Measurements from ENCODE around the gene SYN1. TPM values are rescaled to one million over a fixed set of nuclear protein-coding genes. Genes with fewer than 3 reads are reported as not detected.
A peak's percentile ranks its signal among the peaks of the same experiment; 100 is the strongest.

SYN1 gene
- total RNA-seq, 1 donor from 2014 or later = 1.9 TPM

DNA sequence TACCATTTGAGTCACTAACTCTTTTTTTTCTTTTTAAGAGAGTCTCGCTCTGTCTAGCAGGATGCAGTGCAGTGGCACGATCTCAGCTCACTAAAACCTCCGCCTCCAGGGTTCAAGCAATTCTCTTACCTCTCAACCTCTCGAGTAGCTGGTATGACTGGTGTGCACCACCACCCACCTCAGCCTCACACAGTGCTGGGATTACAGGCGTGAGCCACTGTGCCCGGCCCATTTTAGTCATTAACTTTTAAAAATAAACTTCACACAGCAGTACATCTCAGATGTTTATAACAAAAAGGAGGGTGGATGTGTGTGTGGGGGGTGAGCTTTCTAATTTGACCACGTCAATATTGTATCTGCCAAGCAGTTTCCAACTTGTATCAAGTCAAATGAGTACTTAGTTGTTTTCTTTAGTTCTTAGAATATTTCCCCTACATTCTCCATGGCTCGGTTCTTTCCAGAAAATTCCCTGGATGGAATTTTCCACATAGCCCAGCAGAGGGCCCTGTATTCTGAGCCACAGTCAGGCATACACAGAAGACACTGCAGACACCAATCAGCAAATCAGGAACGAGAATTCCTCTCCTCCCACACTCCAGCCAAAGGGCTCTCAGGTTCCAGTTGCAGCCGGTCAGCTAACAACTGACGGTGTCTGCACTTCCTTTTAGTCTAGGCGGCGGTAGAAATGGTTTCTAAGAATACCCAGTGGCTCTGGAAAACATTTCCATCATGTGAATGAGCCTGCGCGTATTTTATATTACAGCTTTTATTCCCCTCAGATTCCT, 78.7 kb downstream of the SYN1 start:
- Mint-ChIP-seq H3K4me3 (ENCODE audit: unreplicated experiment) (no peak overlapping the region), H3K4me1 (ENCODE audit: unreplicated experiment) (peaks cover 8% of the 10 kb centered on the region), H3K9me3 (ENCODE audit: unreplicated experiment) (no peaks in the 10 kb centered on the region), H3K27ac (ENCODE audit: unreplicated experiment) (peak overlapping the region; percentile 82), H3K27me3 (ENCODE audit: unreplicated experiment) (no peaks in the 10 kb centered on the region), H3K36me3 (ENCODE audit: unreplicated experiment) (no peaks in the 10 kb centered on the region)
- DNase-seq (ENCODE audit: extremely low spot score, unreplicated experiment) = peak; percentile 88
- TF ChIP-seq, protein P1, sequence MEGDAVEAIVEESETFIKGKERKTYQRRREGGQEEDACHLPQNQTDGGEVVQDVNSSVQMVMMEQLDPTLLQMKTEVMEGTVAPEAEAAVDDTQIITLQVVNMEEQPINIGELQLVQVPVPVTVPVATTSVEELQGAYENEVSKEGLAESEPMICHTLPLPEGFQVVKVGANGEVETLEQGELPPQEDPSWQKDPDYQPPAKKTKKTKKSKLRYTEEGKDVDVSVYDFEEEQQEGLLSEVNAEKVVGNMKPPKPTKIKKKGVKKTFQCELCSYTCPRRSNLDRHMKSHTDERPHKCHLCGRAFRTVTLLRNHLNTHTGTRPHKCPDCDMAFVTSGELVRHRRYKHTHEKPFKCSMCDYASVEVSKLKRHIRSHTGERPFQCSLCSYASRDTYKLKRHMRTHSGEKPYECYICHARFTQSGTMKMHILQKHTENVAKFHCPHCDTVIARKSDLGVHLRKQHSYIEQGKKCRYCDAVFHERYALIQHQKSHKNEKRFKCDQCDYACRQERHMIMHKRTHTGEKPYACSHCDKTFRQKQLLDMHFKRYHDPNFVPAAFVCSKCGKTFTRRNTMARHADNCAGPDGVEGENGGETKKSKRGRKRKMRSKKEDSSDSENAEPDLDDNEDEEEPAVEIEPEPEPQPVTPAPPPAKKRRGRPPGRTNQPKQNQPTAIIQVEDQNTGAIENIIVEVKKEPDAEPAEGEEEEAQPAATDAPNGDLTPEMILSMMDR (IDR thresholded peaks at IDR 0.05) = peak; percentile 64

DNA sequence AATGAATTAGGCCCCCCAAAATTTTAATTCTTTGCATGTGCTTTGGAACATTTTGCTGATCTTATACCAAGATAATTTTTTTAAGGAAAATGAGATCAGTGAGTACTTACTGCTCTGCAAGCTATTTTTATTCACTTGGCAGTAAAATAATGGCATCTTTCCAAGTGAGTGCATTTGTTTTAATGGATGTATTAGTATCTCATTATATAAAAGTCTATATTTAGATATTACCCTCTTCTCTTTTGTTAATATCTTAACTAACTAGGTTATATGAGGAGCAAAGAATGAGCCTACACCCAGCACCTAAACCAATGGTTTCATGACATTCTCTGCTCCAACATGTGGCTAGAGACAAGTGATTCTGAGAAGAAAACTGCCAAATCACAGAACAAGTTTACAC, 79.8 kb downstream of the SYN1 start:
- Mint-ChIP-seq H3K4me1 (ENCODE audit: unreplicated experiment) (peaks cover 8% of the 10 kb centered on the region), H3K4me3 (ENCODE audit: unreplicated experiment) (no peak overlapping the region), H3K9me3 (ENCODE audit: unreplicated experiment) (peaks cover 5% of the 10 kb centered on the region), H3K36me3 (ENCODE audit: unreplicated experiment) (no peaks in the 10 kb centered on the region), H3K27me3 (ENCODE audit: unreplicated experiment) (no peaks in the 10 kb centered on the region), H3K27ac (ENCODE audit: unreplicated experiment) (no peak overlapping the region)
- TF ChIP-seq, protein P1 (IDR thresholded peaks at IDR 0.05) = no peak
- DNase-seq (ENCODE audit: extremely low spot score, unreplicated experiment) = no peak

DNA sequence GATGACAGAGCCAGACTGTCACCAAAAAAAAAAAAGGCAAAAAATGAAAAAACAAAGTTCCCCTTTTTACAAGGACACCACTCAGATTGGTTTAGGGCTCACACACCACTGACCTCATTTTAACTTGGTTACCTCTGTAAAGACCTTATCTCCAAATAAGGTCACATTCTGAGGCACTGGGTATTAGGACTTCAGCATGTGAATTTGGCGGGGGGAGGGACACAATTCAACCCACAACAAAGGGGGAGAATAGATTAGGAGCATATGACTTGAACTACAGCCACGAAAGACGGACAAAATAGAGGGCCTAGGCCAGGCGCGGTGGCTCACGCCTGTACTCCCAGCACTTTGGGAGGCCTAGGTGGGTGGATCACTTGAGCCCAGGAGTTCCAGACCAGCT, 89.6 kb downstream of the SYN1 start:
- Mint-ChIP-seq H3K27me3 (ENCODE audit: unreplicated experiment) (peaks cover 2% of the 10 kb centered on the region), H3K27ac (ENCODE audit: unreplicated experiment) (no peak overlapping the region), H3K4me1 (ENCODE audit: unreplicated experiment) (no peaks in the 10 kb centered on the region), H3K36me3 (ENCODE audit: unreplicated experiment) (no peaks in the 10 kb centered on the region), H3K9me3 (ENCODE audit: unreplicated experiment) (no peaks in the 10 kb centered on the region), H3K4me3 (ENCODE audit: unreplicated experiment) (no peak overlapping the region)
- TF ChIP-seq, protein P1 (IDR thresholded peaks at IDR 0.05) = no peak
- no peak for DNase-seq (ENCODE audit: extremely low spot score, unreplicated experiment)

DNA sequence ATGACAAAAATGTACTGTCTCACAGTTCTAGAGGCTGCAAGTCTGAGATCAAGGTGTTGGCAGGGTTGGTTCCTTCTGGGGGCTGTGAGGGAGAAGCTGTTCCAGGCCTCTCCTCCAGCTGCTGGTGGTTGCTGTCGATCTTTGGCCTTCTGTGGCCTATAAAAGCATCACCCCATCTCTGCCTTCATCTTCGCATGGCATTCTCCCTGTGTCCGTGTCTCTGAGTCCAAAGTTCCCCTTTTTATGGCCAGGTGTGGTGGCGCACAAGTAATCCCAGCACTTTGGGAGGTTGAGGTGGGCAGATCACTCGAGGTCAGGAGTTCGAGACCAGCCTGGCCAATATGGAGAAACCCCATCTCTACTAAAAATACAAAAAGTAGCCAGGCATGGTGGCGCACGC, 90.1 kb downstream of the SYN1 start:
- H3K27me3 Mint-ChIP-seq (ENCODE audit: unreplicated experiment) = peaks cover 2% of the 10 kb centered on the region
- H3K36me3 Mint-ChIP-seq (ENCODE audit: unreplicated experiment) = no peaks in the 10 kb centered on the region
- H3K4me1 Mint-ChIP-seq (ENCODE audit: unreplicated experiment) = no peaks in the 10 kb centered on the region
- TF ChIP-seq, protein P1 (IDR thresholded peaks at IDR 0.05) = no peak
- H3K4me3 Mint-ChIP-seq (ENCODE audit: unreplicated experiment) = no peak overlapping the region
- no peaks in the 10 kb centered on the region for H3K9me3 Mint-ChIP-seq (ENCODE audit: unreplicated experiment)
- no peak overlapping the region for H3K27ac Mint-ChIP-seq (ENCODE audit: unreplicated experiment)
- no peak for DNase-seq (ENCODE audit: extremely low spot score, unreplicated experiment)

DNA sequence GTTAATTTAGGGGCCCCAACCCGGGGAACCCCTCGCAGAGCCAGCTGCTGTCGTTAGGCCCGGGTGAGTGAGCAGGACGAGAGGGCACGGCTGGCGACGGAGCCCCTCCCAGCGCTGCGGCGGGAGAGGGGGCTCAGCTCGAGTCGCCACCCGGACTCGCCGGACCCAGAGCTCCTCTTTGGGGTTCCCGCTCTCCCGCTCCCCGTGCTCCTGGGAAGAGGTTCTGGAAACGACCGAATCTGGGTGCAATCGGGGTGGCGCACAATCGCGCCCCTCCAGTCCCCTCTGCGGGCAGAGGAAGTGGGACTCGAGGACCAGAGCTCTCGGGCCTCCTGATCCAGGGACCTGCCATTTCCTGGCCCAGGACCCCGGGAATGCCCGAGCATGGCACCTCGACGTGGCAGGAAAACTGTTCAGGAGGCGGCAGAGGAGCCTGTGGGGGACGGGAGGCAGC, 95.9 kb downstream of the SYN1 start:
- Mint-ChIP-seq H3K9me3 (ENCODE audit: unreplicated experiment) (no peaks in the 10 kb centered on the region), H3K27me3 (ENCODE audit: unreplicated experiment) (no peaks in the 10 kb centered on the region), H3K36me3 (ENCODE audit: unreplicated experiment) (no peaks in the 10 kb centered on the region), H3K4me1 (ENCODE audit: unreplicated experiment) (peaks cover 4% of the 10 kb centered on the region), H3K27ac (ENCODE audit: unreplicated experiment) (no peak overlapping the region), H3K4me3 (ENCODE audit: unreplicated experiment) (peak overlapping the region; percentile 70)
- no peak for DNase-seq (ENCODE audit: extremely low spot score, unreplicated experiment)
- TF ChIP-seq, protein P1 (IDR thresholded peaks at IDR 0.05) = no peak

All from osteocyte (in vitro differentiated cells).